ENCODE results near the gene CAD.
A peak's percentile ranks its signal among the peaks of the same experiment; 100 is the strongest.

The CAD gene

GRCh38 chr2:27199241-27199640, 17.9 kb upstream of the CAD start:
- DNase-seq = no peak

DNA sequence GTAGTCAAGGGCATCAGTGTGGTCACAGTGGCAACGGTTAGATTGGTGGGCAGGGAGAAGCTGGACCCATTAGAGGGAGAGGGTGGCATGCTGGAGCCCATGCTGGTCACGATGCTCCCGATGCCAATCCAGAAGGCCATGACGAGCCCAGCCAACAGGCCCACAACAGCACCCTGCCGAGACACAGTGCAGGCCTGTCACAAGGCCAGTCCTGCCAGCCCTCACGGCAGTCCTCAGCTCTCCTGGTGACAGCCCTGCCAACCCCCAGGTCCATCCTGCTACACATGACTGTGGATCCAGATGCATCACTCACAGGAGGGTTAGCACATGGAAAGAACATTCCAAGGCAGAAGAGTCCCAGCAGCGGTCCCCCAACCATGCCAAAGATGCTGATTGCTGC, 15.5 kb upstream of the CAD start:
- DNase-seq = no peak

GRCh38 chr2:27202854-27203253, 14.3 kb upstream of the CAD start:
- no peak for DNase-seq

- no peak for DNase-seq
These were observed 13.4 kb upstream of the CAD start for GRCh38 chr2:27203741-27204140.

- DNase-seq = no peak
These were observed 12.6 kb upstream of the CAD start for GRCh38 chr2:27204566-27204965.

DNA sequence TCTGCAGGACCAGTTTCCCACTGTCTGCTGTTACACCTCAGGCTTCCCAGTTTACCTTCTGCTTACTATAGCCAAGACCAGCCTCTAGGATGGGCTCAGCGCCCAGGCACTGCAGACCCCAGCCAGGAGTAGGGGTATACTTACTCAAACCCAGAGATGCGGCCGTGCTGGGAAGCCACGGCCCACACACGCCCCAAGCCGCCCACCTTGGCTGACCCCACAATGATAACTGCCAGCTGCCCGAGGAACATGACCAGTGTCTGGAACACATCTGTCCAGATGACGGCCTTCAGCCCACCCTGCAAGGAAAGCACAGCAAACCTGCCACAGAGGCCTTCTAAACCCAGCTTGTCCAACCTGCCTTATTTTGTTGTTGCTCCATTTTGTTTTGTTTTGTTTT, 12.0 kb upstream of the CAD start:
- DNase-seq = no peak

DNA sequence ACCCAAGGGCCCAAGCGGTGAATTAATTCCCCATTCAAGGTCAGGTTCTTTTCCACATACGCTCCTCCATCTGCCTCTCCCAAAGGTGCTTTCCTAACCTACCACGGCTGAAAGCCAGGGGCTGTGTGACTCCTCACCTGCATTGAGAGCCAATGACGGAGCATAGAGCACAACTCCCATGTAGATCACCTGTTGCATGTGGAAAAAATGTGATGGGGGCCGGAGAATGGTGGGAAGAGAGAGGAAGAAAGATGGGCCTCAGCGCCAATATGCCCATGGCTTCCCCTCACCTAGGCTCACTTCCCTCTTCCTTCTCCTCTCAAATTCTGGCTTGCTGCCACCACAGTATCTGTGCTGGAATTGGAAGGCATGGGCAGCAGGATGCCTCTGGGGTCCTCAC, 10.8 kb upstream of the CAD start:
- DNase-seq = no peak

DNA sequence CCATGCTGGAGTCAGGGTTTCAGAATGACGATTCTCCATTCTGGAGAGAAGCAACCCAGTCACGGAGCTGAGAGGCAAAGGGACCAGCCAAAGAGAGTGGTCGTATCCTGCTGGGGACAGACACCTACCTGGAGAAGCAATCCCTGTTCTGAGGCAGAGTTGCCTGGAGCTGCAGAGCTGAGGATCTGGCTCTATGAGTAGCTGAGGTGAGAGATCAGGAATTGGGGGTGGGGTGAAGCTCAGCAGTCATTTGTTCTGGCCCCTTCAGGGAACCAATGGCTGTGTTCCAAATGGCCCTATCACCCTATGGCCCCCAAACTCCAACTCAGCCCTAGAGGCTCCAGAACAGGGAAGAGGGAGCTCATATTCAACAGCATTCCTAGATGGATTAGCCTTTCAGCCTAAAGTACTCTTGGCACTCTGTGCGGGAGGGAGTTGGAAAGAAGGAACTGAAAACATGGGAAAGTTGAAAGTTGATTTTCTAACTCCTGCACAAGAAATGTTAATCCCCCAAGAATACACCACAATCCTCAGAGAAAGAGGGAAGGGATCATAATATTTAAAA, 8.6 kb upstream of the CAD start:
- DNase-seq = no peak

- no peak for DNase-seq
These were observed 7.4 kb upstream of the CAD start for GRCh38 chr2:27209621-27210401.

- DNase-seq = peak; percentile 74
These were observed 5.8 kb upstream of the CAD start for GRCh38 chr2:27211241-27211942.

DNA sequence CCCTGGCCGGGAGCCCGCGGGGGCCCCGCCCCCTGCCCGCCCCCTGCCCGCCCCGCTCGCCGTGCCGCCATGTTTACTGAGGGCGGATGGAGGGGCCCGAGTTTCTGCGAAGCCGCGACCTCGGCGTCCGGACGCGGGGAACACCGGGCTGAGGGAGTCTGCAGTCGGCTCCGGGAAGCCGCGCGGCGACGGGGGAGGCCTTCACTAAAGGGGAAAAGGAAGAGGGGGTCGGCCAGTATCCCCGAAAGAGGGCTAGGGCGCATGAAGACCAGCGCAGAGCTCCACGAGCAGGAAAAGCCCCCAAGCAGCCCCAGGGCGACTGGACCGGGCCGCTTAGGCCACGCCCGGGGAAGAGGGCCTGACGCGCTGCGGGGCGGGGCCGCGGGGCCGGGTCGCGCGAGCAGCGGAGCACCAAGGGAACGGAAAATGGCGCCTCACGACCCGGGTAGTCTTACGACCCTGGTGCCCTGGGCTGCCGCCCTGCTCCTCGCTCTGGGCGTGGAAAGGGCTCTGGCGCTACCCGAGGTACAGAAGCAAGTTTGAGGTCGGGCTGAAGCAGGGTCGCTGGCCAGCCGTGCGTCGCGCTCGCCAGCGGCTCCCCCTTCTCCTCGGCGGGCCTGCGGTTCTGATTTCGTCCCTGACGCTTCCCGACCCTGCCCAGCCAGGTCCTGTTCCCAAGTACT, 5.1 kb upstream of the CAD start, which contains the start of the genes ATRAID and SLC5A6:
Gene ATRAID (plus strand): TSS at position 99 of the 683 bp plus-strand sequence. CDS start 328 bp downstream, at position 427.
Gene SLC5A6 (minus strand): TSS at position 326 of the 683 bp plus-strand sequence. CDS start 4,618 bp downstream, outside the sequence.
- peak; percentile 74 for DNase-seq

DNA sequence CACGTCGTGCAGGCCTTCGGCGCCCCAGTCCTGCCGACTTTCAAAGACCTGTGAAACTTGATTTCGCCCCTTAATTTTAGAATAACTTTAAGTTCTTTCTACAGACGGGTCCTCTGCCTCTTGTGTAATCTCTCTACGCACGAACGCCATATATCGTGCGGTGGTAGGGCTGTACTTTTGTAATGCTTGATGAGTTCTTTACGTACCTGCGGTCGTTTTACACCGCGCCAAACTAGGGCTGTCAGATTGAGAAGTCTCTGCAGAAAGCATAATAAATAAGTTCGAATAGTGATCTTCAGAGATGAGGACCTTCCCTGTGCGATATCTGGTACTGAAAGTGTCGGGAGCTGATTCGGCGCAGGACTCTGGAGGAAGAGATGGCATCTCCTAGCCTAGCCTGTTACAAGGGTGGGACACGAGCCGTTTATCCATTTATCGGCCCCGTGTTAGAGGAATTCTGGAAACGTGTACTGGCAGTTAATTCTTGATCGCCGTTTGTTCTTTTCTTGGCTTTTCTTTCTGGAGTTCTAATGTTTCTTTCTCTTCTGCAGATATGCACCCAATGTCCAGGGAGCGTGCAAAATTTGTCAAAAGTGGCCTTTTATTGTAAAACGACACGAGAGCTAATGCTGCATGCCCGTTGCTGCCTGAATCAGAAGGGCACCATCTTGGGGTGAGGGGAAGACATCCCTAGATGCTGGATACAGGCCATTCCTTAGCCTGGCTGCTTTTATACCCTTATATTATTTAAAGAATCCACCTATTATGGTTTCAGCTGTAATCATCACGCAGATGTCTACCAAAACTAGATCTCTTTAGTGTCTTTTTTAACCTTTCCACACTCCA, 4.3 kb upstream of the CAD start:
- DNase-seq = peak; percentile 48

GRCh38 chr2:27214941-27215340, 2.2 kb upstream of the CAD start:
- DNase-seq = no peak

- DNase-seq = no peak
These were observed 592 bp upstream of the CAD start for GRCh38 chr2:27216416-27217137.

DNA sequence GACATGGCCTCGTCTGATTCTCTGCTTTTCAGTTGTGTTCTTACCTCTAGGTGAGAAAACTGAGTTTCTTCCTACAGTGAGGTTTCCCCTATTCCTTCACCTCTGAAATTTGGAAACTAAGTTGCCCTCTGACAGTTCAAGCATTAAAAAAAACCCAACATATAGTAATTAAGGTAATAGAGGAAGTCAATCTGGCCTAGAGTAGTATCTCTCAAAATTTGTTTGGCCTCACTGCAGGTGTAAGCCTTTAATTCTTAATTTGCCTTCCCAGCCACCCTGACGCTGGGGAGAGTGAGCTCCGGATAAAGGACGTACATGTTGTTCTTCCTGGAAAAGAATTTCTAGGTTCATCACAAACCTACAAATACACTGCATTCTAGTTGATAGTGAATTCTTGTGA, 1.4 kb downstream of the CAD start:
- DNase-seq = no peak

- no peak for DNase-seq
These were observed 1.9 kb downstream of the CAD start for GRCh38 chr2:27219091-27219490.

- DNase-seq = no peak
These were observed 2.9 kb downstream of the CAD start for GRCh38 chr2:27220091-27220490.

DNA sequence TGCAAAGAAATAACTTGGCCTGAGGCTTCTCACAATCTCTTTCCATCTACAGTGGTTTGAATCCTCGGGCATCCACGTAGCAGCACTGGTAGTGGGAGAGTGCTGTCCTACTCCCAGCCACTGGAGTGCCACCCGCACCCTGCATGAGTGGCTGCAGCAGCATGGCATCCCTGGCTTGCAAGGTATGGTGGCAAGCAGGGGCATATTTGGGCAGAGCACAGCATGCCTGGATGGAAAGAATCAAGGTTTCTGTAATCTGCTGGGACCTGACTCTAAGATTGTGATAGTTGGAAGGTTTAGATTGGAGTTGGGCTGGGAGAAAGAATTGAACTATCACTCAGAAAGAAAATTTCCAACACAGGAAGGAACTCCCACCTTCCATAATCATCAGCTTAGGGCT, 4.0 kb downstream of the CAD start:
- DNase-seq = no peak

DNA sequence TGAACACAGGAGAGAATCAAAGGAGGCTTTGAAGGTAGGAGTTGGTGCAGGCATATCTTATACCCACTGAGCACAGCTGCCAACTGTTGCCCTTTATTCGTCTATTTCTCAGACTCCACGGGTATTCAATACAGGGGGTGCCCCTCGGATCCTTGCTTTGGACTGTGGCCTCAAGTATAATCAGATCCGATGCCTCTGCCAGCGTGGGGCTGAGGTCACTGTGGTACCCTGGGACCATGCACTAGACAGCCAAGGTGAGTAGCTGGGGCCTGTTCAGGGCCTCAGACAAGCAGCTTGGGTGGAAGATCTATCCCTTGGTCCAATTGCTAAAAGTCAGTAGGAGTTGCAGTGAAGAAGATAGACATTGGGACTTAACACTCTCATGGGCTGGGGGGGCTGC, 5.2 kb downstream of the CAD start:
- no peak for DNase-seq

GRCh38 chr2:27223416-27223815, 6.2 kb downstream of the CAD start:
- no peak for DNase-seq

DNA sequence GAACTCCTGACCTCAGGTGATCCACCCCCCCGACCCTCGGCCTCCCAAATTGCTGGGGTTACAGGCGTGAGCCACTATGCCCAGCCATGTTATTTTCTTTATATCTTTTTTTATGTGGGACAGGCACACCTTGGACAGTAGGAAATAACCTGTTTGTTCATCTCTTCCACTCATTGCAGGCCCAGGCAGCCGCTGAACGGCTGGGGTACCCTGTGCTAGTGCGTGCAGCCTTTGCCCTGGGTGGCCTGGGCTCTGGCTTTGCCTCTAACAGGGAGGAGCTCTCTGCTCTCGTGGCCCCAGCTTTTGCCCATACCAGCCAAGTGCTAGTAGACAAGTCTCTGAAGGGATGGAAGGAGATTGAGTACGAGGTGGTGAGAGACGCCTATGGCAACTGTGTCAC, 8.4 kb downstream of the CAD start:
- no peak for DNase-seq

DNA sequence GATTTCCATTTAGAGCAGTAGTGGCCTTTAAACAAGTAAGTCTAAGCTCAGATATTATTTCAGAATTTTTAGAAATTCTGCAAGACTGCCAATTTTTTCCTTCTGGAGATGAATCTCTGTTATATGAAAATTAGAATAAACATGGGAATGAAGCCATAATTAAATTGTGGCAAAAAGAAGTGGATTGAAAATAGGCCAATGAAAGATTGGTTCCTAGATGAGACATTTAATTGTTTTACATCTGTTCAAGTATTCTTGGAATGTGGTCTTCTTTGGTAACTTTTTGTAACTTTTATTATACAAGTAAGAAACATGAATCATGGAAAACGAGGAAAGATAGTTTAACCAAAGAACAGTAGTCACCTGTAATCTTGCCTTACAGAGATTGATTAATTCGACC, 10.3 kb downstream of the CAD start:
- DNase-seq = no peak
